Measurements from ENCODE around the gene HIGD2A. TPM values are rescaled to one million over a fixed set of nuclear protein-coding genes. Genes with fewer than 3 reads are reported as not detected.

Gene HIGD2A
- total and polyA plus RNA-seq, 2 of the 13 experiments (the other 11 are each of a cell fraction or from before 2014, with no cell fraction given): 89.2 to 146 TPM

GRCh38 chr5:176389135-176390123 lies 878 bp downstream of the HIGD2A start (continued):
- TF ChIP-seq IRF9 (CRISPR knock-in tag; IDR thresholded peaks at IDR 0.05; ENCODE audit: borderline replicate concordance) (no peak), RARG (CRISPR knock-in tag; IDR thresholded peaks at IDR 0.05; ENCODE audit: low read depth) (0 out of 2 replicates have a peak, but pooled peaks have one; percentile 59), RNF2 (conservative IDR thresholded peaks at IDR 0.05; ENCODE audit: low read depth) (no peak), AGO1 (IDR thresholded peaks at IDR 0.05; ENCODE audit: low read depth, low read length, poor library complexity, severe bottlenecking) (peak; percentile 81), ZNF891 (CRISPR knock-in tag; IDR thresholded peaks at IDR 0.05) (no peak; the same call in 1 of the 2 replicates), FLYWCH1 (CRISPR knock-in tag; IDR thresholded peaks at IDR 0.05) (no peak), PHF21A (CRISPR knock-in tag; IDR thresholded peaks at IDR 0.05) (peak; percentile 50), ZNF724P (CRISPR knock-in tag; IDR thresholded peaks at IDR 0.05; ENCODE audit: borderline replicate concordance) (0 out of 2 replicates have a peak, but pooled peaks have one; percentile 15), CREB1 (IDR thresholded peaks at IDR 0.05) (no peak), CREB1 (CRISPR knock-in tag; IDR thresholded peaks at IDR 0.05) (no peak), ZBTB26 (CRISPR knock-in tag; IDR thresholded peaks at IDR 0.05; ENCODE audit: borderline replicate concordance) (0 out of 2 replicates have a peak, but pooled peaks have one; percentile 41), ZNF556 (CRISPR knock-in tag; IDR thresholded peaks at IDR 0.05; ENCODE audit: borderline replicate concordance) (no peak), TP53 (CRISPR knock-in tag; conservative IDR thresholded peaks at IDR 0.05) (no peak), ZBTB25 (CRISPR knock-in tag; IDR thresholded peaks at IDR 0.05) (no peak), TERF1 (CRISPR knock-in tag; IDR thresholded peaks at IDR 0.05) (no peak), ZNF460 (CRISPR knock-in tag; IDR thresholded peaks at IDR 0.05; ENCODE audit: borderline replicate concordance) (peak; percentile 4; the same call in 1 of the 2 replicates), BORCS8-MEF2B (CRISPR knock-in tag; IDR thresholded peaks at IDR 0.05) (no peak), GATAD2A (CRISPR knock-in tag; IDR thresholded peaks at IDR 0.05) (no peak)

Measured in HepG2 (cell line).